ENCODE results near the gene MYRIP.
"Not testable (repeated sequence)": the region's sequence is repeated elsewhere in the genome, so short reads cannot be mapped to it uniquely, and the experiment has no call there.

Gene MYRIP

DNA sequence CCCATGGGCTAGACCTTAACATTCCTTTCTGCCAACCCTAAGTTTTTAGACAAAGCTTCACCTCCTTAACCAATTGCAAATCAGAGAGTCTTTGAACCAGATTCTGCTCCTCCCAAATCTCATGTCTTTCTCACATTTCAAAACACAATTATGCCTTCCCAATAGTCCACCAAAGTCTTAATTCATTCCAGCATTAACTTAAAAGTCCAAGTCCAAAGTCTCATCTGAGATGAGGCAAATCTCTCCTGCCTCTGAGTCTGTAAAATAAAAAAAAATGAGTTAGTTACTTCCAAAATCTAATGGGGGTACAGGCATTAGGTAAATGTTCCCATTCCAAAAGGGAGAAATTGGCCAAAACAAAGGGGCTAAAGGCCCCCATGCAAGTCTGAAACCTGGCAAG, 43.8 kb upstream of the MYRIP start:
- H3K23ac ChIP-seq (ENCODE audit: low read depth, low read length, poor library complexity) = no peak overlapping the region
- H2BK12ac ChIP-seq (ENCODE audit: low read length) = no peak overlapping the region
- no peak overlapping the region for H2BK120ac ChIP-seq (ENCODE audit: low read depth, low read length)
- H3K9me3 ChIP-seq (replicated peaks in 1 of 2; ENCODE audit: control insufficient read depth in 2 of 2, insufficient read depth in 1 of 2, low read depth in 1 of 2, low read length in 2 of 2) = no peaks in the 10 kb centered on the region
- H4K91ac ChIP-seq (ENCODE audit: low read depth, low read length, poor library complexity) = no peak overlapping the region
- no peaks in the 10 kb centered on the region for H3K4me1 ChIP-seq (ENCODE audit: control insufficient read depth in 2 of 2, insufficient read depth in 1 of 2, low read depth in 1 of 2, low read length in 2 of 2)
- no peak overlapping the region for H3K4me2 ChIP-seq (ENCODE audit: insufficient read depth, low read length, poor library complexity, severe bottlenecking)
- H3K27me3 ChIP-seq (ENCODE audit: control insufficient read depth in 3 of 3, insufficient read depth in 3 of 3, low read depth in 1 of 3, low read length in 3 of 3) = no peaks in the 10 kb centered on the region
- no peak overlapping the region for H3K14ac ChIP-seq (ENCODE audit: low read length)
- no peak overlapping the region for H2AK5ac ChIP-seq (ENCODE audit: low read depth, low read length)
- H3K79me1 ChIP-seq (ENCODE audit: low read depth, low read length) = no peaks in the 10 kb centered on the region
- H2BK5ac ChIP-seq (ENCODE audit: low read length) = no peak overlapping the region
- H3K27ac ChIP-seq (replicated peaks; ENCODE audit: low read length) = no peak overlapping the region
- no peak overlapping the region for H3K9ac ChIP-seq (ENCODE audit: low read depth, low read length, poor library complexity)
- H3K18ac ChIP-seq (ENCODE audit: low read length) = no peak overlapping the region
- H3K36me3 ChIP-seq (replicated peaks in 1 of 2; ENCODE audit: control insufficient read depth in 2 of 2, insufficient read depth in 2 of 2, low read length in 2 of 2) = no peaks in the 10 kb centered on the region
- H3K4ac ChIP-seq (ENCODE audit: low read length) = no peak overlapping the region
- H3K4me3 ChIP-seq (ENCODE audit: low read length in 2 of 2) = no peak overlapping the region
- DNase-seq (ENCODE audit: low spot score) = no peak
- H2AFZ ChIP-seq (ENCODE audit: low read length) = no peak overlapping the region
- H2BK15ac ChIP-seq (ENCODE audit: low read length) = no peak overlapping the region
- H4K8ac ChIP-seq (ENCODE audit: low read depth, low read length) = no peak overlapping the region

GRCh38 chr3:39766433-39766832, 43.0 kb upstream of the MYRIP start:
- Histone ChIP-seq H2AK5ac (ENCODE audit: low read depth, low read length) (no peak overlapping the region), H3K27me3 (ENCODE audit: control insufficient read depth in 3 of 3, insufficient read depth in 3 of 3, low read depth in 1 of 3, low read length in 3 of 3) (no peaks in the 10 kb centered on the region), H2BK120ac (ENCODE audit: low read depth, low read length) (no peak overlapping the region), H3K4me3 (ENCODE audit: low read length in 2 of 2) (no peak overlapping the region), H2BK12ac (ENCODE audit: low read length) (no peak overlapping the region), H2BK15ac (ENCODE audit: low read length) (no peak overlapping the region), H3K4ac (ENCODE audit: low read length) (no peak overlapping the region), H3K4me1 (ENCODE audit: control insufficient read depth in 2 of 2, insufficient read depth in 1 of 2, low read depth in 1 of 2, low read length in 2 of 2) (no peaks in the 10 kb centered on the region), H3K18ac (ENCODE audit: low read length) (no peak overlapping the region), H3K79me1 (ENCODE audit: low read depth, low read length) (no peaks in the 10 kb centered on the region), H3K36me3 (replicated peaks in 1 of 2; ENCODE audit: control insufficient read depth in 2 of 2, insufficient read depth in 2 of 2, low read length in 2 of 2) (no peaks in the 10 kb centered on the region), H3K27ac (replicated peaks; ENCODE audit: low read length) (no peak overlapping the region), H2AFZ (ENCODE audit: low read length) (no peak overlapping the region), H2BK5ac (ENCODE audit: low read length) (no peak overlapping the region), H4K91ac (ENCODE audit: low read depth, low read length, poor library complexity) (no peak overlapping the region), H3K14ac (ENCODE audit: low read length) (no peak overlapping the region), H4K8ac (ENCODE audit: low read depth, low read length) (no peak overlapping the region), H3K9me3 (replicated peaks in 1 of 2; ENCODE audit: control insufficient read depth in 2 of 2, insufficient read depth in 1 of 2, low read depth in 1 of 2, low read length in 2 of 2) (no peaks in the 10 kb centered on the region), H3K4me2 (ENCODE audit: insufficient read depth, low read length, poor library complexity, severe bottlenecking) (no peak overlapping the region), H3K9ac (ENCODE audit: low read depth, low read length, poor library complexity) (no peak overlapping the region), H3K23ac (ENCODE audit: low read depth, low read length, poor library complexity) (no peak overlapping the region)
- DNase-seq (ENCODE audit: low spot score) = no peak
- WGBS, 2 donors (ENCODE audit: extremely low coverage in 2 of 2, insufficient read length in 2 of 2, insufficient replicate concordance in 1 of 2) = no CpG with 5 or more reads among the region's 1 CpG

- H2BK15ac ChIP-seq (ENCODE audit: low read length); H3K18ac ChIP-seq (ENCODE audit: low read length); H3K4ac ChIP-seq (ENCODE audit: low read length); H2BK12ac ChIP-seq (ENCODE audit: low read length); H3K9ac ChIP-seq (ENCODE audit: low read depth, low read length, poor library complexity); H3K9me3 ChIP-seq (replicated peaks in 1 of 2; ENCODE audit: control insufficient read depth in 2 of 2, insufficient read depth in 1 of 2, low read depth in 1 of 2, low read length in 2 of 2); H2AK5ac ChIP-seq (ENCODE audit: low read depth, low read length); H3K79me1 ChIP-seq (ENCODE audit: low read depth, low read length); H2AFZ ChIP-seq (ENCODE audit: low read length); DNase-seq (ENCODE audit: low spot score); H3K4me3 ChIP-seq (ENCODE audit: low read length in 2 of 2); H2BK120ac ChIP-seq (ENCODE audit: low read depth, low read length); H3K23ac ChIP-seq (ENCODE audit: low read depth, low read length, poor library complexity); H4K91ac ChIP-seq (ENCODE audit: low read depth, low read length, poor library complexity); H3K27ac ChIP-seq (replicated peaks; ENCODE audit: low read length); H4K8ac ChIP-seq (ENCODE audit: low read depth, low read length); H2BK5ac ChIP-seq (ENCODE audit: low read length); H3K4me1 ChIP-seq (ENCODE audit: control insufficient read depth in 2 of 2, insufficient read depth in 1 of 2, low read depth in 1 of 2, low read length in 2 of 2); H3K36me3 ChIP-seq (replicated peaks in 1 of 2; ENCODE audit: control insufficient read depth in 2 of 2, insufficient read depth in 2 of 2, low read length in 2 of 2); H3K14ac ChIP-seq (ENCODE audit: low read length); H3K27me3 ChIP-seq (ENCODE audit: control insufficient read depth in 3 of 3, insufficient read depth in 3 of 3, low read depth in 1 of 3, low read length in 3 of 3); H3K4me2 ChIP-seq (ENCODE audit: insufficient read depth, low read length, poor library complexity, severe bottlenecking): not testable (repeated sequence)
Measured at GRCh38 chr3:39766909-39767308, 42.5 kb upstream of the MYRIP start.

- H3K4me3 ChIP-seq (ENCODE audit: low read length in 2 of 2) = not testable (repeated sequence)
Measured at GRCh38 chr3:39778168-39778567, 31.2 kb upstream of the MYRIP start.

More at GRCh38 chr3:39778168-39778567, 31.2 kb upstream of the MYRIP start:
- H3K4ac ChIP-seq (ENCODE audit: low read length); H3K18ac ChIP-seq (ENCODE audit: low read length); H3K36me3 ChIP-seq (replicated peaks in 1 of 2; ENCODE audit: control insufficient read depth in 2 of 2, insufficient read depth in 2 of 2, low read length in 2 of 2); H3K23ac ChIP-seq (ENCODE audit: low read depth, low read length, poor library complexity); H3K4me1 ChIP-seq (ENCODE audit: control insufficient read depth in 2 of 2, insufficient read depth in 1 of 2, low read depth in 1 of 2, low read length in 2 of 2); H4K91ac ChIP-seq (ENCODE audit: low read depth, low read length, poor library complexity); H2BK5ac ChIP-seq (ENCODE audit: low read length); DNase-seq (ENCODE audit: low spot score); H3K27ac ChIP-seq (replicated peaks; ENCODE audit: low read length); H3K14ac ChIP-seq (ENCODE audit: low read length); H2AFZ ChIP-seq (ENCODE audit: low read length); H3K4me2 ChIP-seq (ENCODE audit: insufficient read depth, low read length, poor library complexity, severe bottlenecking); H2AK5ac ChIP-seq (ENCODE audit: low read depth, low read length); H2BK15ac ChIP-seq (ENCODE audit: low read length); H2BK120ac ChIP-seq (ENCODE audit: low read depth, low read length); H4K8ac ChIP-seq (ENCODE audit: low read depth, low read length); H3K27me3 ChIP-seq (ENCODE audit: control insufficient read depth in 3 of 3, insufficient read depth in 3 of 3, low read depth in 1 of 3, low read length in 3 of 3); H3K9me3 ChIP-seq (replicated peaks in 1 of 2; ENCODE audit: control insufficient read depth in 2 of 2, insufficient read depth in 1 of 2, low read depth in 1 of 2, low read length in 2 of 2); H3K9ac ChIP-seq (ENCODE audit: low read depth, low read length, poor library complexity); H2BK12ac ChIP-seq (ENCODE audit: low read length); H3K79me1 ChIP-seq (ENCODE audit: low read depth, low read length): not testable (repeated sequence)
- WGBS, 2 donors (ENCODE audit: extremely low coverage in 2 of 2, insufficient read length in 2 of 2, insufficient replicate concordance in 1 of 2) = no CpG with 5 or more reads among the region's 5 CpGs
